Ishikawa (cell line): ENCODE measurements around the gene RIPOR2.

Source experiments
- CEBPB ChIP-seq: IDR thresholded peaks from 2 replicates; pipeline ENCODE4 v1.6.1; 2012
- CREB1 ChIP-seq: IDR thresholded peaks from 2 replicates; pipeline ENCODE4 v1.6.1; 2012; ENCODE audit warnings: low read depth
- EGR1 ChIP-seq: IDR thresholded peaks from 2 replicates; pipeline ENCODE4 v1.6.1; 2012
- EP300 ChIP-seq: IDR thresholded peaks from 2 replicates; pipeline ENCODE4 v1.6.1; 2012; ENCODE audit warnings: borderline replicate concordance
- FOXM1 ChIP-seq: IDR thresholded peaks from 2 replicates; pipeline ENCODE4 v1.6.1; 2012; ENCODE audit warnings: low read depth, borderline replicate concordance
- NFIC ChIP-seq: IDR thresholded peaks from 2 replicates; pipeline ENCODE4 v1.6.1; 2012
- RAD21 ChIP-seq: IDR thresholded peaks from 2 replicates; pipeline ENCODE4 v1.6.1; 2012; ENCODE audit warnings: low read depth
- REST ChIP-seq: IDR thresholded peaks from 2 replicates; pipeline ENCODE4 v1.6.1; 2012; ENCODE audit warnings: low read depth, mild to moderate bottlenecking
- TAF1 ChIP-seq: IDR thresholded peaks from 2 replicates; pipeline ENCODE4 v1.6.1; 2012; ENCODE audit warnings: low read depth, mild to moderate bottlenecking
- TCF12 ChIP-seq: IDR thresholded peaks from 2 replicates; pipeline ENCODE4 v1.6.1; 2012; ENCODE audit warnings: low read depth
- TEAD4 ChIP-seq: IDR thresholded peaks from 2 replicates; pipeline ENCODE4 v1.6.1; 2012
- YY1 ChIP-seq: IDR thresholded peaks from 2 replicates; pipeline ENCODE4 v1.6.1; 2012; ENCODE audit warnings: low read depth
- ZBTB7A ChIP-seq: IDR thresholded peaks from 2 replicates; pipeline ENCODE4 v1.6.1; 2012; ENCODE audit warnings: low read depth
- TF ChIP-seq, protein P1 (sequence below): IDR thresholded peaks from 2 replicates; pipeline ENCODE4 v1.6.1; 2012
- TF ChIP-seq, protein P2 (sequence below): IDR thresholded peaks from 2 replicates; pipeline ENCODE4 v1.6.1; 2012

The RIPOR2 gene

DNA sequence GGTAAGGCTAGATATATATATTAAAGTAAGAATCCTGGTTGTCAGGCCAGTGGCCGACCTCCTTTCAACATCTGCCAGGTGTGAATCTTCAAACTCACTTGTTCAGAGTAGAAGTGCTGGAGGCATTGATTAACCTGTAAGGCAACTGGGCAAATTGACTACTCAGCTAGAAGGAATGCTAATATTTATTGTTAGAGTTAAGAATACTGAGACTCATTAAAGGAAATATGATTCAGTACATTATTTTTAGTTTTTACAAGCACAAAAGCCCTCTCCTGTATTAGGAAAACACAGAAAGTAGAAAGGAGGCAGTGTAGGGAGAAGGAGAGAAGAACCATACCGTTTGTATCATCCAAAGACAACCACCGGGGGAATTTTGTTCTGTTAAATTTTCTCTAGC is 53.5 kb downstream of the RIPOR2 start:
- TF ChIP-seq EGR1 (no peak), TAF1 (no peak)

GRCh38 chr6:24881376-24881775 is 54.4 kb downstream of the RIPOR2 start:
- TF ChIP-seq RAD21: no peak
- TF ChIP-seq ZBTB7A: no peak
- no peak for TF ChIP-seq REST
- no peak for TF ChIP-seq EP300
- no peak for TF ChIP-seq YY1
- TF ChIP-seq EGR1: no peak
- TF ChIP-seq TCF12: no peak
- no peak for TF ChIP-seq NFIC
- TF ChIP-seq CEBPB: no peak
- no peak for TF ChIP-seq CREB1
- no peak for TF ChIP-seq TEAD4
- TF ChIP-seq, protein P1, sequence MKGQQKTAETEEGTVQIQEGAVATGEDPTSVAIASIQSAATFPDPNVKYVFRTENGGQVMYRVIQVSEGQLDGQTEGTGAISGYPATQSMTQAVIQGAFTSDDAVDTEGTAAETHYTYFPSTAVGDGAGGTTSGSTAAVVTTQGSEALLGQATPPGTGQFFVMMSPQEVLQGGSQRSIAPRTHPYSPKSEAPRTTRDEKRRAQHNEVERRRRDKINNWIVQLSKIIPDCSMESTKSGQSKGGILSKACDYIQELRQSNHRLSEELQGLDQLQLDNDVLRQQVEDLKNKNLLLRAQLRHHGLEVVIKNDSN: no peak
- TF ChIP-seq FOXM1: no peak
- TF ChIP-seq, protein P2, sequence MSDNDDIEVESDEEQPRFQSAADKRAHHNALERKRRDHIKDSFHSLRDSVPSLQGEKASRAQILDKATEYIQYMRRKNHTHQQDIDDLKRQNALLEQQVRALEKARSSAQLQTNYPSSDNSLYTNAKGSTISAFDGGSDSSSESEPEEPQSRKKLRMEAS: no peak
- TF ChIP-seq TAF1: no peak

DNA sequence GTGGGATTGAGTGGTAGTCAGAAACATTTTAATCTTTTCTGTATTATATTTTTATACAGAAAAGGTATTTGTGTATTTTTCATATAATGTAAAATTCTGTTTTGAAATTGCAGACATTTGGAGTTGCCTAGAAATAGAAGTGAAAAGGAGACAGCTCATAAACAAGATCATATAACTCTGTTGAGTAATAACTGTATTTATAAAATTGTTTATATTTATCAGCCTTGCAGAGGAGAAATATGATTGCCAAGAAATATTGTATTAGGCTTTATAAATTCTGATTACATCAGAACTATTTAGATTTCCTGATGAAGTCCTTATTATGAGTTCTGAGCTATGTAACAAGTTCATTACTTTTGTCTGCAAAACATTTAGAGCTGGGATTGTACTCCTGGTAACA is 55.3 kb downstream of the RIPOR2 start:
- TF ChIP-seq EP300 (no peak), TEAD4 (no peak), YY1 (no peak), FOXM1 (no peak)
- TF ChIP-seq, protein P2: no peak

DNA sequence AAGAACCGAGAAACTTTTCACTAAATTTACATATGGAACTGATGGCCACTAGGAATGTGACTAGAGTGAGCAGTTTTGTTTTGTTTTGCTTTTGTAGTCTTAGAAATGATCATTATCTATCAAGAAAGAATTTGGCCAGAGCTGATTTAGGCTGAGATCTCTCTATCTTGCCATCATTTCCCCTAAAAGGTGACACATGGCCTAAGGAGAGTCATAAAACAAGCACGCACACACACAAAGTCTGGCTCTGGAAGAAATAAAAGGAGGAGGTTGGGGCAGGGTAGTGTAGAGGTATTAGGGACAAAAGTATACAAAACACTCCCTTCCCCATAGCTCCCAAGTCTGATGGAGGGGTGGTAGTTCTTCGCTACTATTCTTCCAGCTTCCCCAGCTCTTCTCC is 56.4 kb downstream of the RIPOR2 start:
- TF ChIP-seq NFIC (no peak), EP300 (no peak)

- TF ChIP-seq RAD21 (no peak), TCF12 (no peak), ZBTB7A (no peak), TAF1 (no peak), FOXM1 (no peak), CEBPB (no peak), EGR1 (no peak), REST (no peak), YY1 (no peak), NFIC (no peak), EP300 (no peak)
- TF ChIP-seq, protein P2: no peak
- TF ChIP-seq, protein P1: no peak
Measured at GRCh38 chr6:24876499-24877465, 59.0 kb downstream of the RIPOR2 start.

DNA sequence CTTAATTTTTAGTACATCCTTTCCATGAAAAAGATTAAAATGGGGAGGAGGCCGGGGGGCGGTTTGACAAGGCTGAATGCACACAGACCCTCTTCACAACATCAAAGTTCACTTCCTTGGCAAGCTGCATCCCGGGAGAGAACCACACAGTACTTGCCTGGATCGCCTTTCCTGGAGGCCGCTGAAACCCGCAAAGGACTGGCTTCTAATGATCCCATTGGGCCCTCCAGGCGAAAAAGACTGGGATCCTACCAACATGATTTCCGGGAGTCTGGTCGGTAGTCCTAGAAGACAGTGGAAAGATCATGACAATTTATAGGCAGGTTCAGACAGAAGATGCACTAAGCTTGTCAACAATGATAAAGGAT is 60.2 kb downstream of the RIPOR2 start:
- TF ChIP-seq YY1: no peak
- no peak for TF ChIP-seq CEBPB
- TF ChIP-seq EP300: no peak
- no peak for TF ChIP-seq CREB1
- TF ChIP-seq ZBTB7A: no peak
- no peak for TF ChIP-seq FOXM1
- TF ChIP-seq TAF1: no peak
- TF ChIP-seq, protein P2: no peak
- TF ChIP-seq EGR1: no peak
- no peak for TF ChIP-seq RAD21
- TF ChIP-seq REST: no peak
- TF ChIP-seq NFIC: no peak
